K562 (cell line): ENCODE measurements around the gene TRIM38. TPM values are rescaled to one million over a fixed set of nuclear protein-coding genes. Genes with fewer than 3 reads are reported as not detected.

Source experiments
- CEBPG ChIP-seq, 3 experiments: fragments of 200-800 bp in 1 of 3; sonication (Bioruptor generic) in 1 of 3; sonication (generic) in 1 of 3; formaldehyde crosslinking in 1 of 3; IDR thresholded peaks in 2 of 3; conservative IDR thresholded peaks in 1 of 3; 2 replicates each; pipeline versions ENCODE4 v1.6.1 to v1.8.0; 2016 to 2022; ENCODE audit warnings: missing compliant biosample characterization in 2 of 3, missing genetic modification characterization in 2 of 3, mild to moderate bottlenecking in 1 of 3, missing genetic modification reagents in 1 of 3
- DMBX1 ChIP-seq: fragments of 250-450 bp; sonication (Bioruptor Pico); IDR thresholded peaks from 2 replicates; pipeline ENCODE4 v1.8.0; 2022; ENCODE audit warnings: inconsistent platforms, mild to moderate bottlenecking, moderate library complexity, borderline replicate concordance
- E2F8 ChIP-seq: fragments of 450-650 bp; IDR thresholded peaks from 2 replicates; pipeline ENCODE4 v1.7.1; 2018; ENCODE audit warnings: mild to moderate bottlenecking, low read depth; ENCODE audit not compliant: partially characterized antibody
- KLF16 ChIP-seq: IDR thresholded peaks from 2 replicates; pipeline ENCODE4 v1.6.1; 2016; ENCODE audit warnings: antibody characterized with exemption
- RFX5 ChIP-seq: IDR thresholded peaks from 2 replicates; pipeline ENCODE4 v1.6.1; 2011; ENCODE audit warnings: low read depth, mild to moderate bottlenecking, improper control_type of control experiment, low read length
- USF1 ChIP-seq: sonication (generic); formaldehyde crosslinking; IDR thresholded peaks from 2 replicates; pipeline ENCODE4 v1.9.0; 2022; ENCODE audit warnings: mild to moderate bottlenecking, missing genetic modification reagents
- polyA plus RNA-seq, 8 experiments: library from polyadenylated mRNA; depleted of rRNA in 4 of 8; stranded (reverse) in 5 of 8; unstranded in 3 of 8; fragments of >200 nt; fragmentation: Nextera tagmentation in 2 of 8; fragmentation: Illumina TruSeq in 1 of 8; extraction: Ambion mirVana in 2 of 8; extraction: Trizol in 1 of 8; gene quantifications; 2 replicates each; pipeline versions ENCODE4 v1.2.1 to v1.2.3, GENCODE V29; 2011 to 2014; ENCODE audit warnings: inconsistent platforms in 1 of 8, missing spikeins in 1 of 8
- total RNA-seq, 7 experiments: library from RNA; depleted of rRNA in 6 of 7; stranded (reverse); fragments of >200 nt in 6 of 7; fragmentation: Illumina TruSeq in 2 of 7; extraction: Trizol in 2 of 7; gene quantifications; 2 replicates each; pipeline versions ENCODE4 v1.2.1 to v1.2.3, GENCODE V29; 2011 to 2021; ENCODE audit warnings: low replicate concordance in 1 of 7

Gene TRIM38
- total and polyA plus RNA-seq, 9 of the 15 experiments (the other 6 are each of a cell fraction or from before 2014, with no cell fraction given): 1.7 to 6.7 (median 6.3) TPM

GRCh38 chr6:25951296-25952032 is 11.1 kb upstream of the TRIM38 start (continued):
- TF ChIP-seq CEBPG (CRISPR knock-in tag; IDR thresholded peaks at IDR 0.05): no peak
- TF ChIP-seq CEBPG (tag; conservative IDR thresholded peaks at IDR 0.05 in 1 of 2, IDR thresholded peaks at IDR 0.05 in 1 of 2): no peak
- no peak for TF ChIP-seq RFX5
- TF ChIP-seq DMBX1: peak; percentile 31; the same call in 1 of the 2 replicates
- no peak for TF ChIP-seq E2F8
- no peak for TF ChIP-seq KLF16
- no peak for TF ChIP-seq USF1
